OCI-LY3 (cell line): ENCODE data around the gene CCDC182.

ENCODE experiments used
- H2AFZ ChIP-seq: fragments of 200-600, 300-600 bp; shearing (Covaris generic); 2 replicates; pipeline ENCODE4 v1.6.0; 2014; ENCODE audit warnings: antibody characterized with exemption, low read depth, low read length
- H3K27ac ChIP-seq: fragments of 200-600, 300-600 bp; sonication (generic); 2 replicates; pipeline ENCODE4 v1.5.1; 2014; ENCODE audit warnings: mild to moderate bottlenecking, low read length, moderate library complexity, mixed read lengths
- H3K27me3 ChIP-seq: fragments of 200-600, 300-600 bp; sonication (generic); 2 replicates; pipeline ENCODE4 v1.6.1; 2014; ENCODE audit warnings: low read depth, low read length, mixed read lengths
- H3K36me3 ChIP-seq: fragments of 200-600, 300-600 bp; sonication (generic); replicated peaks from 2 replicates; pipeline ENCODE3; 2014; ENCODE audit warnings: low read depth, low read length, mixed read lengths
- H3K4me1 ChIP-seq: fragments of 300-600, 200-600 bp; sonication (generic); 2 replicates; pipeline ENCODE4 v1.6.1; 2014; ENCODE audit warnings: low read length, mixed read lengths
- H3K4me2 ChIP-seq: fragments of 200-600, 300-600 bp; sonication (generic); 2 replicates; pipeline ENCODE4 v1.6.1; 2014; ENCODE audit warnings: low read length, mixed read lengths
- H3K4me3 ChIP-seq: fragments of 300-600, 200-600 bp; sonication (generic); 2 replicates; pipeline ENCODE4 v1.5.1; 2014; ENCODE audit warnings: antibody characterized with exemption, mild to moderate bottlenecking, low read length, moderate library complexity
- H3K79me2 ChIP-seq: fragments of 300-600, 200-600 bp; shearing (Covaris generic); 2 replicates; pipeline ENCODE4 v1.6.1; 2014; ENCODE audit warnings: mild to moderate bottlenecking, low read length, mixed read lengths
- H3K9ac ChIP-seq: fragments of 300-600, 200-600 bp; shearing (Covaris generic); 2 replicates; pipeline ENCODE4 v1.6.0; 2014; ENCODE audit warnings: mild to moderate bottlenecking, low read length, moderate library complexity
- H3K9me3 ChIP-seq: fragments of 200-600, 300-600 bp; shearing (Covaris generic); 2 replicates; pipeline ENCODE4 v1.6.1; 2014; ENCODE audit warnings: low read length, mixed read lengths; ENCODE audit not compliant: insufficient read depth
- H4K20me1 ChIP-seq: fragments of 200-600, 300-600 bp; sonication (generic); 2 replicates; pipeline ENCODE4 v1.6.1; 2016; ENCODE audit warnings: low read length, mixed read lengths; ENCODE audit not compliant: insufficient read depth
- CTCF ChIP-seq: fragments of 200-600, 300-600 bp; sonication (generic); IDR thresholded peaks from 2 replicates; pipeline ENCODE4 v1.5.1; 2014; ENCODE audit warnings: antibody characterized with exemption, low read length, low read depth
- EZH2phosphoT487 ChIP-seq: fragments of 200-600 bp; shearing (Covaris generic); IDR thresholded peaks from 2 replicates; pipeline ENCODE4 v1.6.1; 2018; ENCODE audit warnings: antibody characterized with exemption, mixed run types, low read depth

The CCDC182 gene

GRCh38 chr17:57703273-57703672 is 41.8 kb downstream of the CCDC182 start:
- Histone ChIP-seq H3K27me3 (peaks cover 10% of the 10 kb centered on the region; the same call in 1 of the 2 replicates), H3K9ac (no peak overlapping the region), H3K27ac (no peak overlapping the region), H3K4me1 (peaks cover 9% of the 10 kb centered on the region; the same call in 1 of the 2 replicates), H4K20me1 (no peaks in the 10 kb centered on the region), H3K79me2 (no peaks in the 10 kb centered on the region), H3K4me3 (no peak overlapping the region), H3K36me3 (no peaks in the 10 kb centered on the region), H3K9me3 (no peaks in the 10 kb centered on the region), H2AFZ (no peak overlapping the region), H3K4me2 (no peak overlapping the region)
- TF ChIP-seq EZH2phosphoT487 (no peak), CTCF (no peak)

GRCh38 chr17:57701124-57701523 is 44.0 kb downstream of the CCDC182 start:
- no peaks in the 10 kb centered on the region for H3K79me2 ChIP-seq
- H3K27ac ChIP-seq = no peak overlapping the region
- H3K4me2 ChIP-seq = no peak overlapping the region
- TF ChIP-seq CTCF (no peak), EZH2phosphoT487 (no peak)
- no peaks in the 10 kb centered on the region for H3K36me3 ChIP-seq
- H3K27me3 ChIP-seq = no peaks in the 10 kb centered on the region
- no peak overlapping the region for H3K9ac ChIP-seq
- no peaks in the 10 kb centered on the region for H4K20me1 ChIP-seq
- peaks cover 3% of the 10 kb centered on the region; the same call in 1 of the 2 replicates for H3K4me1 ChIP-seq
- no peak overlapping the region for H3K4me3 ChIP-seq
- H3K9me3 ChIP-seq = no peaks in the 10 kb centered on the region
- no peak overlapping the region for H2AFZ ChIP-seq

GRCh38 chr17:57699751-57700219 is 45.3 kb downstream of the CCDC182 start:
- Histone ChIP-seq H3K4me1 (peaks cover 3% of the 10 kb centered on the region; the same call in 1 of the 2 replicates), H3K27me3 (no peaks in the 10 kb centered on the region), H3K36me3 (no peaks in the 10 kb centered on the region), H4K20me1 (no peaks in the 10 kb centered on the region), H3K27ac (no peak overlapping the region), H3K9me3 (no peaks in the 10 kb centered on the region), H2AFZ (no peak overlapping the region), H3K4me2 (no peak overlapping the region), H3K9ac (no peak overlapping the region), H3K79me2 (no peaks in the 10 kb centered on the region), H3K4me3 (no peak overlapping the region)
- TF ChIP-seq EZH2phosphoT487 = no peak
- TF ChIP-seq CTCF = no peak

- Histone ChIP-seq H3K9me3 (no peaks in the 10 kb centered on the region), H3K4me3 (no peak overlapping the region), H3K9ac (no peak overlapping the region), H2AFZ (no peak overlapping the region), H3K4me1 (peaks cover 3% of the 10 kb centered on the region; the same call in 1 of the 2 replicates), H3K36me3 (no peaks in the 10 kb centered on the region), H4K20me1 (no peaks in the 10 kb centered on the region), H3K79me2 (no peaks in the 10 kb centered on the region), H3K27me3 (no peaks in the 10 kb centered on the region), H3K27ac (no peak overlapping the region), H3K4me2 (no peak overlapping the region)
- no peak for TF ChIP-seq EZH2phosphoT487
- TF ChIP-seq CTCF = no peak
Observed at GRCh38 chr17:57697891-57698711, 47.0 kb downstream of the CCDC182 start.
